Mononuclear cell (primary cell): ENCODE results near the gene TIAM1. TPM values are rescaled to one million over a fixed set of nuclear protein-coding genes. Genes with fewer than 3 reads are reported as not detected.

Source experiments
- H3K27me3 ChIP-seq: 2 replicates; pipeline ENCODE4 v1.6.0; 2011; ENCODE audit warnings: low read length, control low read depth; ENCODE audit not compliant: insufficient read depth
- H3K4me1 ChIP-seq: 2 replicates; pipeline ENCODE4 v1.5.1; 2011; ENCODE audit warnings: mild to moderate bottlenecking, low read length, control low read depth; ENCODE audit not compliant: insufficient read depth
- H3K4me3 ChIP-seq: 2 replicates; pipeline ENCODE4 v1.5.1; 2011; ENCODE audit warnings: mild to moderate bottlenecking, low read length, moderate library complexity
- H3K9me3 ChIP-seq: 2 replicates; pipeline ENCODE4 v1.5.1; 2011; ENCODE audit warnings: low read depth, mild to moderate bottlenecking, control low read depth, low read length
- total RNA-seq: library from RNA; depleted of rRNA; stranded (reverse); fragments of >200 nt; gene quantifications from one replicate; pipeline ENCODE4 v1.2.3, GENCODE V29; 2012

The TIAM1 gene
- total RNA-seq, 1 donor = 40.0 TPM

GRCh38 chr21:31187499-31187898 lies 156.6 kb downstream of the TIAM1 start:
- Histone ChIP-seq H3K4me1 (peaks cover 14% of the 10 kb centered on the region), H3K9me3 (no peaks in the 10 kb centered on the region), H3K4me3 (no peak overlapping the region), H3K27me3 (no peaks in the 10 kb centered on the region)

- no peak overlapping the region for H3K4me3 ChIP-seq
- peaks cover 15% of the 10 kb centered on the region for H3K4me1 ChIP-seq
- H3K27me3 ChIP-seq = no peaks in the 10 kb centered on the region
- H3K9me3 ChIP-seq = no peaks in the 10 kb centered on the region
Measured at GRCh38 chr21:31186916-31187315, 157.1 kb downstream of the TIAM1 start.

DNA sequence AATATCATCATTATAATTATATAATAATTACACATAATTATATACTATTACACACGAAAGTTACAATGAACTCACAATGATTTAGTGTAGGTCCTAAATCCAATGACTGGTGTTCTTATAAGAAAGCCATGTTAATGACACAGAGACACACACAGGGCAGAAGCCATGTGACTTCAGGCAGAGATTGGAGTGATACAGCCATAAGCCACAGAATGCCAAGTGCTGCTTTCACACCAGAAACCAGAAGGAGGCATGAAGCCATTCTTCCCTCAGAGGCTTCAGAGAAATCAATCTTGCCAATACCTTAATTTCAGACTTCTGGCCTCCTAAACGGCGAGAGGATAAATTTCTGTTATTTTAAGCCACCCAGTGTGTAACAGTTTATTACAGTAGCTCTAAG lies 158.4 kb downstream of the TIAM1 start:
- Histone ChIP-seq H3K9me3 (no peaks in the 10 kb centered on the region), H3K4me3 (peak overlapping the region; percentile 33), H3K27me3 (no peaks in the 10 kb centered on the region), H3K4me1 (peaks cover 20% of the 10 kb centered on the region)

GRCh38 chr21:31184876-31185275 lies 159.2 kb downstream of the TIAM1 start:
- Histone ChIP-seq H3K27me3 (no peaks in the 10 kb centered on the region), H3K4me3 (peak overlapping the region; percentile 23), H3K9me3 (no peaks in the 10 kb centered on the region), H3K4me1 (peaks cover 20% of the 10 kb centered on the region)

DNA sequence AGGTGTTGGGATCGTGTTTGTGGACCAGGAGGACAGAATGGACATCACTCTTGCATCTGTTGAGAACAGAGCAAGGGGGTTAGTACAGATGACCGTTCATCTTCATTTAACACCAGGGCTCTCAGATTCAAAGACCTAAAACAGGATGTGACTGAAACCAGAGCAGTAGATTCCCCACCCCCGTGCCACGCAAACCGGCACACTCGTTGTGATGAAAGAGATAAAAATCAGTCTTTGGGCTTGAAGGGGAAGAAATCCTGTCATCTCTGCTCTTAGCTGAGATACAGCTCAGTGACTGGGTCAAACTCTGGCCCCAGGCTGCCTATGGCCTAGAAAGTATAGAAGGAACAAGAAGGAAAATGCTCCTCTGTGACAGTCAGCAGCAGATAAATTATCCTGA lies 159.6 kb downstream of the TIAM1 start:
- Histone ChIP-seq H3K27me3 (no peaks in the 10 kb centered on the region), H3K9me3 (no peaks in the 10 kb centered on the region), H3K4me3 (peak overlapping the region; percentile 23), H3K4me1 (peaks cover 20% of the 10 kb centered on the region)

DNA sequence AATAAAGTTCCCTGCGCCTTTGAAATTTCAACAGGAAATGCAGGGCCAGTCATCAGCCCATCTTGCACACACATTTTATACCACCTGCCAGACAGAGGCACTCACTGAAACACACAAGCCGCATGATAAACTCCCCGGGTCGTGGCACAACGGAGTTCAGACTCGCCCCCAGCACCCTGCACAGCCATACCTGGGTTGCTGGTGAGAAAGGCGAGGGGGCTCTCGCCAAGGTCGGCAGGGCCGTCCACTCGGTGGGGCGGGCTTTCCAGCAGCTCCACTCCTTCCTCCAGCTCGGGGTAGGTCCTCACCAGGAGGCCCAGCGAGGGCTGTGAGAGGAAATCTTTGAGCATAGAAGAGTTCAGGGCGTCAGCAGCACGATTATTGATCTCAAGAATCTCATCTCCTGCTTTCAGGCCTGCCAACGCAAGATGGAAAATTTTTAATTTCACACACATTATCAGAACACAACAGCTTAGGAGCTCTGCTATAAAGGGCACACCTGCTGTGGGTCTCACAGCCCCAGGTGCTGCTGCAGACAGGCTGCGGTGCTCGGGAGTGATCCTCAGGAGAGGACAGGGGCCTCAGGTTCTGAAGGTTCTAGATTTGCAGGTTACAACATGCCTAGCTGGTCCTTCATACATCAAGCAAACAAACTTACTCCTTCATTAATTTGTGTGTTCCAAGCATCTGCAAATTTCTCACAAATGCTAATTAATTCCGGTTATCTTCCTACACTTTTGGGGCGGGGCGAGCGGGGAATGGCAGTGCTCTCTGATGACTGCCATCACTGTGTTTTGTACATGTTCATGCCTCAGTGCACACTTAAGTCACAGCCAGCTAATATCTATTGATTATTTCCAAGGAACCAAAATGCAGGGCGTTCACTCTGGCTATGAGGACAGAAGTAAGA lies 161.6 kb downstream of the TIAM1 start:
- no peak overlapping the region for H3K4me3 ChIP-seq
- no peaks in the 10 kb centered on the region for H3K9me3 ChIP-seq
- H3K27me3 ChIP-seq = no peaks in the 10 kb centered on the region
- H3K4me1 ChIP-seq = peaks cover 26% of the 10 kb centered on the region

GRCh38 chr21:31181082-31181750 lies 162.8 kb downstream of the TIAM1 start:
- Histone ChIP-seq H3K4me1 (peaks cover 38% of the 10 kb centered on the region), H3K4me3 (no peak overlapping the region), H3K27me3 (no peaks in the 10 kb centered on the region), H3K9me3 (no peaks in the 10 kb centered on the region)

DNA sequence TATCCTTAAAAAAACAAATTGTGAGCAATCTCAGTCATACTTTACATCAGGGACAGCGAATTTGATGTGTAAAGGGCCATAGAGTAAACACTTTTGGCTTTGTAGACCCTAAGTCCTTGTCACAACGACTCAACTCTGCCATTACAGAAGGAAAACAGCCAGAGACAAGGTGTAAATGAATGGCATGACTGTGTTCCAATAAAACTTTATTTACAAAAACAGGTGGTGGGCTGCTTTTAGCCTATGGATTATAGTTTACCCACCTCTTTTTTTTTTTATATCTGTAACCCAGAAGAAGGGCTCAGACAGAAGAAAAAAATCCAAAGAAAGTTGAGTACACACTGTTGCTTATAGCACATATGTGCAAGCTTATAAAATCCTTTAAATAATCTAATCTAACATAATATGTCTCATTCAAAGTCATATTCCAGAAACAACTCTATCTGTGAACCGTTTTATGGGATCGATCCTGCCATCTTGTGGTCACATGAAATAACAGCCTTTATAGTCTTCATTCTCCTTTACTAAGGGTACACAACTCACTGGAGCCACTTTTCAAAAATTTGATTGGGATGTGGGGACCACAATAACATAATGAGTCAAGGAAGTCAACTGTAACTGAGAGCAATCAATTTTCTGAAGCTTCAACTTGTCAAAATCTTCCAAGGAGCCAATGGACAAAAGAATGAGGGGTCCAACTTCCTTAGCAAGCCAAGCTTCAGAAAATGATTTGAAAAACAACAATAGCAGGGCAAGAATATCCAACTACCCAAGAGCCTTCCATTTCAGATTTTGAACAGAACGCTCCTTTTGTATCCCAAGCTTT lies 163.6 kb downstream of the TIAM1 start:
- peaks cover 46% of the 10 kb centered on the region for H3K4me1 ChIP-seq
- H3K9me3 ChIP-seq = no peaks in the 10 kb centered on the region

GRCh38 chr21:31176725-31177124 lies 167.3 kb downstream of the TIAM1 start:
- no peaks in the 10 kb centered on the region for H3K27me3 ChIP-seq
- peaks cover 56% of the 10 kb centered on the region for H3K4me1 ChIP-seq
- no peak overlapping the region for H3K4me3 ChIP-seq
- no peaks in the 10 kb centered on the region for H3K9me3 ChIP-seq

More for the DNA sequence above, 163.6 kb downstream of the TIAM1 start:
- Histone ChIP-seq H3K4me3 (no peak overlapping the region), H3K27me3 (no peaks in the 10 kb centered on the region)

GRCh38 chr21:31176080-31176551 lies 167.9 kb downstream of the TIAM1 start:
- Histone ChIP-seq H3K9me3 (no peaks in the 10 kb centered on the region), H3K4me1 (peaks cover 54% of the 10 kb centered on the region), H3K27me3 (no peaks in the 10 kb centered on the region), H3K4me3 (no peak overlapping the region)

DNA sequence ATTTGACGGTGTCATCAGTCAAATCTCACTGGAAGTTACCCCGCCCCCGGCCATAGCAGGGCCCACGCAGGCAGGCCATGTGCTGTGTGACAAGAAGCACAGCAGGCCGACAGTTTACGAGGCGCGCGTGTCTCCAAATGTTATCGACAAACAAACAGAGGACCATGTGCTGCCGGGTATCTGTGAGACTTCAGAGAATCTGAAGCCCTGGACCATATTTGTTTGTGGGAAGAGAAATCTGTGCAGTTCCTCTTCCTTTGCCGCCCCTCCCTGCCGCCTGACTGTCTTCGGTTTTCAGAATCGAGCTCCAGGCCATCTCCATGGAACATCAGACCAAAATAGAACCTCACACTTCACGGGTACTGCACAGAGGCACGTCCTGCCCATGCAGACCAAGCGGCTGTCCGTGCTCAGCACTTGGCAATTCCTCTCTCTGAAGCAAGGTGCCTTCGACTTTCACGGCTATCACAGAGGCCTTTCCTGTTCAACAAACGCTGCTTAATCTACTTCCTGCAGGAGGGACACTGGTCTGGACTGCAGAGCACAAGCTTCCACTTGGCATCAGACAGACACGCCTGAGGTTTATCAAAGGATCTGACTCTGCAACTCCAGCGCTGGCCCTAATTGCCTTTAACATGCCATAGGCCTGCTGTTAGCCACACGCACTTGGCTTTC lies 170.0 kb downstream of the TIAM1 start:
- no peak overlapping the region for H3K4me3 ChIP-seq
- no peaks in the 10 kb centered on the region for H3K27me3 ChIP-seq
- peaks cover 54% of the 10 kb centered on the region for H3K4me1 ChIP-seq
- H3K9me3 ChIP-seq = no peaks in the 10 kb centered on the region

- Histone ChIP-seq H3K4me1 (peaks cover 46% of the 10 kb centered on the region), H3K27me3 (no peaks in the 10 kb centered on the region), H3K9me3 (no peaks in the 10 kb centered on the region), H3K4me3 (no peak overlapping the region)
Measured at GRCh38 chr21:31172328-31172727, 171.7 kb downstream of the TIAM1 start.

DNA sequence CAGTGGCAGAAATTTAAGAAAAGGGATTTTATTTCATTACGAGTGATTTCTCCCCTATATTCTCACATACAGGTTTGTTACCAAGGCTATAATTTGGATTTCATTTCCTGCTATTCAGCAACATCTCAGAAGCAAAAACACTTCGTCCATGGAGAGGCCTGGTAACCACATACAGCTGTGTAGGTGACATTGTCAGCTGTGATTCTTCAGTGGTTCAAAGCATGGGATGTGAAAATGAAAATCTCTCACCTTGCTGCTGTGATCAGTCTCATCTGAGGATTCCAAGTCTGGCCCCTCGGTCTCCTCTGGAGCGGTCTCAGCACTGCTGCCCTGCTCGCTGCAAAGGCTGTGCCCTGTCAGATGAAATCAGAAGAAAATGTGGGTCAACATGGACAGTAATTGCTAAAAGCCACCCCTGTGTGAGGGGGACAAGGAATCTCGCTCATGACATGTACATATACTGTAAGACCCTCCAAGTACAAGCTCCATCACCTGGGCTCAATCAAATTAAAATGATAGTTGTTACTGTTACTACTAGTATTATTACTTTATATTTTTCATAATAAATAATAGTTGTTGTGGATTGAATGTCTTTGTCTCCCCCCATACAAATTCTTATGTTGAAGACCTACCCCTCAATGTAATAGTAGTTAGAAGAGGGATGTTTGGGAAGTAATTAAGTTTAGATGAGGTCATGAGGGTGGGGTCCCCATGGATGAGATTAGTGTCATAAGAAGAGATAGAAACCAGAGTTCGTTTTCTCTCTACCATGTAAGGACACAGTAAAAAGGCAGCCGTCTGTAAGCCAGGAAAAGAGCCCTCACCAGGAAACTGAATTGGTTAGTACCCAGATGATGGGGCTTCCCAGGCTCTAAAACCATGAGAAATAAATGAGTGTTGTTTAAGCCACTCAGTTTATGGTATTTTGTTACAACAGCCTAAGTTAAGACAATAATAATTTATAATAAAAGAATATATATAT lies 179.1 kb downstream of the TIAM1 start:
- Histone ChIP-seq H3K4me3 (no peak overlapping the region), H3K4me1 (peaks cover 19% of the 10 kb centered on the region), H3K9me3 (no peaks in the 10 kb centered on the region), H3K27me3 (no peaks in the 10 kb centered on the region)
